ENCODE data around the gene FBRSL1.

Gene FBRSL1

DNA sequence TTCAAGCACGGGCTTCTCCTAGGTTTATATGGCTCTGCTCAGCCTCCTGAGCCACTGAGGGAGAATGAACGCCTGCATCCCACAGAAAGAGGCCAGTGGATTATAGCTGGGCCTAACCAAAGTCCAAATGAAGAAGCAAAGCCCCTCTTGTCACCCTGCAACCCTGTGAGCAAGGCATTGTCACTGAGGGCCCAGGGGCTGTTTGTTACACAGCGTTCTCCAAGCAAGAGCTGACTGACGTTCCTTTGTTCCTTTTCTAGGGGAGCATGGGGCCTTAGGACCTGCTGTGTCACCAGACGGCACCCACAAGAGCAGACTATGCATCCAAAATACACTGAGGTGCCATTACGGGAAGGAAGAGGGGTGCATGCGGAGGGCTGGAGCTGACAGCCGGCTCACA, 4.3 kb upstream of the FBRSL1 start:
- no peak for DNase-seq

DNA sequence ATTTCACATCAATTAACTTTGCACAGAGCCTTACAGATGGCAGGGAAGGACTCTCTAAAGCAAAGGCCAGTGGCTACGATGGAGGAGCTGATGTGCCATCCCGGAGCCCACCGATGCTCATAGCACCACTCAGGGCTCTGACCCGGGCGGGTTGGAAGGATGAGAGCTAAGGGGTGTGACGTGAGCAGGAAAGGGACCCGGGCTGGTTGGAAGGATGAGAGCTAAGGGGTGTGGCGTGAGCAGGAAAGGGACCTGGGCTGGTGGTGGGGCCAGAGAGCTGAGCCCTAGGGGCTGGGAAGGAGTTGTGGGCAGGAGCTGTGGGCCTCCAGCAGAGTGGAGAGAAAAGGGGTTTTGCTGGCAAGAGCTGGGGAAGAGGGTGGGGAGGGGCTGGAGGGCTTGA, 3.8 kb upstream of the FBRSL1 start:
- no peak for DNase-seq

DNA sequence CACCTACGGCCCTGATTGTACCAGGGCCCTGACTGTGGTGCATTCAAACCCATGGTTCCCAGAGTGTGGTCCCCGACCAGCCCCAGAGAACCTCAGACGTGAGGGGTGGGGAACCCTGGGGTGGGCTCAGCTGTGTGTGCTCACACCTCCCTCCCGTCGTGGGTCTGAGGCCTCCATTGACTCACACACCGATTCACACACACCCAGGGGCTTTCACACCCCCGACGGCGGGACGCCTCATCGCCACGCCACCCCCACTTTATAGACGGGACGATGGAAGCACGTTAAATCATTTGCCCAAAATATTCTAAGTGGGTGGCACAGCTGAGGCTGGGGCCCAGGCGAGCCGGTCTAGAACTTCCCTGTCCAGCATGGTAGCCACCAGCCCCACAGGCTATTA, 3.4 kb upstream of the FBRSL1 start:
- DNase-seq: no peak

DNA sequence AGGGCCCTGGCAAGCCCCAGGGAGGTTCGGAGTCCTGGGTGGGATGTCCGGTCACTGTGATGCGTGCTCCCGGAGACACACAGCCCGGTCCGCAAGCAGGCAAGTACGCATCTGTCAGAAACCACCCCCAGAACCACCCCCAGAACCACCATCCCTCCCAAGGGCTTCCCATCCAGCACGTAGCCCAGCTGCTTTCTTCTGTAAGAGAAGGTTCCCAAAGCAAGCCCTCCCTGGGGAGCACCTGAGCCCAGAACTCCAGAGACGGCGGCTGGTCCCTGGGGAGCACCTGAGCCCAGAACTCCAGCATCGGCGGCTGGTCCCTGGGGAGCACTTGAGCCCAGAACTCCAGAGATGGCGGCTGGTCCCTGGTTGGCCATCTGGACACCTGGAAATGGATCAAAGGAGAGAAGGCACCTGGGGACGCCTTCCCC, 2.6 kb upstream of the FBRSL1 start:
- no peak for DNase-seq

DNA sequence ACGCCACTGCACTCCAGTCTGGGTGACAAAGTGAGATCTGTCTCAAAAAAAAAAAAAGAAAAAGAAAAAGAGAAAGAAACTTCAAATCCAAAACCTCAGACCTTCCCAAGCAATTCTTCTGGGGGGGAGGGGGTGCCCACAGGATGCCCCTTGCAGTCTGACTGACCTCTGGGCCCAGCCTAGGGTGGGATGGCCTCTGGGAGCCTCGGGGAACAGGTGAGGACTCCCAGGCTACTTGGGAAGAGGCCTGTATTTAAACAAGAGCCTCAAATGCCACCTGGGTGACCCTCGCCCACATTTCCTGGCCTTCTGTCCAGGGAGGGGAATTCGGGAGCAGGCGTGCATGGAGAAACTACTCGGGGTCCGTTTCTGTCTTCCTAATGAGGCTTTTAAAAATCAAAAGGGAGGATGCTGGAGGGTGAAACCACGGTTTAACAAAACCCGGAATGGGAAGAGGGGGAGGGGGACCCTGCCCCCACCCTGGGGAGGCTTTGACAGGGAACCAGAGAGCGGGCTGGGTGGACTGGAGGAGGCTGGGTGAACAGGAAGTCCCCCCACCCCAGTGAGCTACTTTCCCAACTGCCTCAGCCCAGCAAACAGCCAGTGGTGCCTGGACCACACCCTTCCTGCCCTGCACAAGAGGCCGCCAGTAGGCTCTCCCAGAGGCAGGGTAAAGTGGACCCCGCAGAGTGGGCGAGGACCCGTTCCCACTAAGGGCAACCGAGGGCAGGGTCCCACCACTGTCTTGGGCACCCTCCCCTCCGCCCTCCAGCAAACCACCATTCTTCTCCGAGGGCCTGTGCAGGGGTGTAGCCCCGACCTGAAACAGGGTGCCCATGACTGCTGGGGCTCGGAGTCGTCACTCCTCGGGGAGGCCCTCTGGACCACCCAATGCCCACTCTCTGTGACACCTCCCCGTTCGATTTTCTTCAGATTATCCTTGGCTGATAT, 1.5 kb upstream of the FBRSL1 start:
- no peak for DNase-seq

DNA sequence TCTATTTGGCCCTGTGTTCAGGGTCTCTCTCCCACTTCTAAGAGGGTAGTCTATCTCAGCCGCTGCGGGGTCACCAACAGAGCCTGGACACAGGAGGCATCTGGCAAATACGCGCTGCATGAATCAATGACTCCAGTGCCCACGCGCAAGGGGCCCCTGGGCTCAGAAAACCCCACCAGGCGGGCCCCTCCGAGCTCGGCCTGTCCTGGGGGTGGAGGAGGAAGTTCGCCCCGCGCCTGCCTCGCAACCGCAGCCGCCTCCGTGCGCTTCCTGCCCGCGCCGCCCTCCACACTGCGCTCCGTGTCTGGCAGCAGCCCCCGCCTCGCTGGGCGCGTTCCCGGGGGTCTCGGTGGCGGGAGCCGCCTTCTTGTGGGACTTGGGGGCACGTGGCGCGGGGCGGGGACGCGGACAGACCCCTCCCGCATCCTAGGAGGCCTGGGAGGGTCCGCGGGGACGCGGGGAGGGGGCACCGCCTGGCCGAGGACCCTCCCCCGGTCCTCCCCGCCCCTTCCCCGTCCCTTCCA, 811 bp upstream of the FBRSL1 start:
- no peak for DNase-seq

DNA sequence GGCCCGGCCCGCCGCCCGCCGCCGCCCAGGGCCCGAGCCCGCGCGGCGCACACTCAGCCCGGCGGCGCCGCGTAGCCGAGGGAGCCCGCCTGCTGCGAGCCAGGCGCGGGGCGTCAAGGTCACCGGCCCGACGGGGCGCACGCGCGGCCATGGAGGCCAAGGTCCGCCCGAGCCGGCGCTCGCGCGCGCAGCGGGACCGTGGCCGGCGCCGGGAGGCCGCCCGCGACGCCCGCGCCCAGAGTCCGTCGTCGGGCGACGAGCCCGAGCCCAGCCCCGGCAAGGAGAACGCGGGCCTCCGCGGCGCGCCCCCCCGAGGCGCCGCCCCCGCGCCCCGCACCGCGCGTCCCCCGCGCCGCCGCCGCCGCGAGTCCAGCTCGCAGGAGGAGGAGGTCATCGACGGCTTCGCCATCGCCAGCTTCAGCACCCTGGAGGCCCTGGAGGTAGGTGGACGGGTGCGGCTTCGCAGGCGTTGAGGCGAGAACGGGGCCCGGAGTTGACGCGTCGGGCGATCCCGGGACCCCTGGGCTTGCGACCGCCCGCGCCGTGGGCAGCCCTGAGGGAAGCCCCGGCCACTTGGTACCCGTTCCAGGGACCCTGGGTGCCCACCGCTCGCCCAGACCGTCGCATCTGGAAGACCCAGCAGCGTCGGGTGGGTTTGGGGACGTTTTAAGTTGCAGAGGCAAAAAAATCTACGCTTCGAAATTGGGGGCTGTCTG, 629 bp downstream of the FBRSL1 start:
- no peak for DNase-seq

DNA sequence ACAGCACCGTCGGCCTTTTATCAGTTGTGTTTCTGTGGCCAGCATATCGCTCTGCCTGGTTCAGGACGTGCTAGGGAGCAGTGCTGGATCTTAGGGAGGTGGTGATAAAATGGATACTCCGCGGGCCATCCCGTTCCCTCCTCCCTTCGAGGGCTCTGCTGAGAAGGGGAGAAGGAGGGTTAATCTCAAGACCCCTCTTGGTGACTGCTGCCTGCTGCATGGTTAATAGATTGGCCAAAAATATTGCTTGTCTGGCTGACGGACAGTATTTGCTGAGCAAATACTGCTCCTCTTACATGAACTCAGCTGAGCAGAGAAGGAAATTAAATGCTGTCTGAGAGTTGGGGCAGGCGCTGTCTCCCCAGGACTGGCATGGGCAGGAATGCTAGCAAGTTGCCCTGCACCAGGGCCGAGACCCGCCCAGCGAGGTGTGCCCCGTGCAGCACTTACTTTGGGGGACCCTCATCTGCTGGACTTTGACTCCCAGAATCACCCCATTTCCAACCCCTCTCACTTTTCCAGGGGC, 1.2 kb downstream of the FBRSL1 start:
- no peak for DNase-seq

DNA sequence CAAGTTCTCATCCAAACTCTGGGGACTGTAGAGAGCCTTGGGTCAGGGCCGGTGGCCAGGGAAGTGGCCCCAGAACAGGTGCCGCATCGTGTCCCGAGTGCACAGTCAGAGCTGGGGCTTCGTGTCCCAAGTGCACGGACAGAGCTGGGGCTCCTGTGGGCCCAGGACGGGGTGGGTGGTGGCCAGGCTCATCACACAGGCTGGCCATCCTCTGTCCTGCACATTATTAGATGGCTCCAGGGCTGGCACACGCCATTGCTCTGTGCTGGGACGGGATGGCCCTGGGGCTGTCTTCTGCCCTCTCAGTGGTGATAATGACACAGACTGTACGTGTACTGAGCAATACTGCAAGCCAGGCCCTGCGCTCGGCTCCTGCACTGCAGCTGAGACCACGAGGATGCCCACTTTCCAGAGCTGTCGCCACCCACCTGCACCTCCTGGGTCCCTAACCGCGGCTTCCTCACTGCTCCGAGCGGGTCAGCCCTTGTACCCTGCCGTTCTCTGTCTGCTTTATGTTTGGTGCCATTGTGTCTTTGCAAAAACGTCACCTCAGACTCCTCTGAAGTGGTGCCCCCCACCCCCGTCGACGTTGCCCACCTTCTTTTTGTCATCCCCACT, 1.9 kb downstream of the FBRSL1 start:
- no peak for DNase-seq

DNA sequence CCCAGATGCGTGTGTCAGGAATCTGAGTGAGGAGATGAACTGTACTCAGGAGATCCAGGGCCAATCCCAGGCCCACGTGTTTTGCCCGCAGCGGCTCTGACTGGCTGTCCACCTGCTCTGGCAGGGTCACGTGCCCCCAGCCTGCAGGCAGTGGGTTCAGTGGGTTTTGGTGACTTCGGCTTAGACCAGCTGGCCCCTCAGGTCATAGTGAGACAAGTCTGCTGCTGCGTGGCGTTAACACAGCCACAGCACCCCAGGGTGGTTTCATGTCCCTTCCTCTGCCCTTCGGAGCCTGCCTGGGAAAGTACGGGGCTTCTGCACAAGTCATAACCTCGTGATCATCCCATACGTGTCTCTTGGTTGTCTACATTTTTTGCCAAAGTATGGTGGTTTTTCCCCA, 2.6 kb downstream of the FBRSL1 start:
- DNase-seq: no peak

DNA sequence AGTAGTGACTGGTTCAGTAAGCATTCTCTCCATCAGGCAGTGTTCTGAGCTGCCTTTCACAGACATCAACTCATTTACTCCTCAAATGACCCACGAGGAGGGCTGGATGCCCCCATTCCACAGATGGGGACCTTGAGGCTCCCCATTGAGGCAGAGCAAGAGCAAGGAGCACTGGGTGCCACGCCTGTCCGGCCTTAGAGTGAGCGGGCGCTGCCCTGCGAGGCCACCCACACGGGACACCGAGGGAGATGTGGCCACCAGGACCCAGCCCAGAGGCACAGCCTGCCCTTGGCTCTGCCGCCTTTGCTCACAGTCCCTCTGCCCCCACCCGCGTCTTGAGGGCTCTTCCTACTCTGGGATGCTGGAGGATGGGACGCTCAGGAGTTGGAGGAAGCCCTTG, 3.0 kb downstream of the FBRSL1 start:
- no peak for DNase-seq

DNA sequence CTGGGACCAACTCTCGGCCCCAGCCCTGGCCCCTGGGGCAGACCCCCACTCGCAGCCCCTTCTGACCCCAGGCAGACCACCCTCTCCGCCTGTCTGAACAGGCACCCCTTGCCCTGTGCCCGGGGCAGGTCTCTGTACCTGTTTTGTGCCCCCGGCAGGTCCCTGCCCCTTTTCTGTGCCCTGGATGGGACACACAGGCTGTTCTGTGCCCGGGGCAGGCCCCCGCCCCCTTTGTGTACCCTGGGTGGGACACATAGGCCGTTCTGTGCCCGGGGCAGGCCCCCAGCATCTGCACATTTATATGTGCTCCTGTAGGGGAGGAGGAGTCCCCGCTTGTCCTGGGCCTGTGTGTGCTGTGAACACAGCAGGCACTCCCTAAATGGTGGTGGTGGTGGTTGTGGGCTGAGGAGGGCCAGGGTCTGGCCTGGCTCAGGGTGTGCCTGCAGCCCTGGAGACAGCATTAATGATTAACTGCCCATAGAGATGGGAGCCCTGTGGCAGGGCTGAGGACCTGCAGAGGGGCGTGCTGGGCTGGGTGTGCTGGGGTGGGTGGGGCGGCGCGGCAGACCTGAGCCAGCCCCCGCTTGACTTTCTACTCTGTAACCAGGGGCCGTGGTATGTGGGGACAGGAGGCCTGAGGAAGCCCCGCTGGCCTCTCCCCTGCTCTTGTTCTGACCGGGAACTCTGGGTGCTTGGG, 3.7 kb downstream of the FBRSL1 start:
- DNase-seq: no peak

DNA sequence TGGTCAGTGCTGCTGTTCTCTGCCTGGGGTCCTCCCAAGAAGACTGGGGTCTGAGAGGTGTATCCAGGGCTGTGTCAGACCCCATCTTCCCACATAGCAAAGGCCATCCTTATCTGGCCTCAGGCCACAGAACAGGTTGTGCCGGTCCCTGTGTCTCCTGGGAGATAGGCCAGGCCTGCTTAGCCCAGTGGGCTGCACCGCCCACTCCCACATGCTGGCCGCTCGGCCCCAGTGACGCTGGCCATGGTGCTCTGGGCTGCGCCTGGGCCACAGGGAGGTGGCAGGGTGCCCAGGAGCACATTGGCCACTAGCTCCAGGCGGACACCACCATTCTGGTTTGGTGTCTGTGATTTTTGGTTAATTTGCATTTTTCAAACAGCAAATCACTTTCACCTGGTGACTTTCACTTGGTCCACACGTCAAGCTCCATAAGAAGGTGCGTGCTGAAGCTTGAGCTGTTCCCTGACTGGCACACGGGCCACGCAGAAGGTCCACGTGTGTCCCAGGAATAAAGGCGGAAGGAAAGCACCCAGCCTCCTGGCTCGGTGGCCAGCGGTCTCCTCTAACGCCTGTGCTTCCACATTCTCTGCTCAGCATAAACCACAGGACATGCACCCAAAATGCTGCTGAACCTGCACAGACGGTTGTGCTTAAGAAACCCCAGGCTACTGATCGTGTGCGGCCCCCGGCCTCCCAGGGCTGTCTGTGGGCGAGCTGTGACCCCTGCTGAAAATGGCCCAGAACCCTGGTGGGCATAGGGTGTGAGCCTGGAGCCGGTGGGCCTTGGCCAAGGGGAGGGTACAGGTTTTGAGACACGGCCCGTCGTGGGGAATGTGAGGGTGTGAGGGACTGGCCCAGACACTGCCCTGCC, 4.6 kb downstream of the FBRSL1 start:
- no peak for DNase-seq

DNA sequence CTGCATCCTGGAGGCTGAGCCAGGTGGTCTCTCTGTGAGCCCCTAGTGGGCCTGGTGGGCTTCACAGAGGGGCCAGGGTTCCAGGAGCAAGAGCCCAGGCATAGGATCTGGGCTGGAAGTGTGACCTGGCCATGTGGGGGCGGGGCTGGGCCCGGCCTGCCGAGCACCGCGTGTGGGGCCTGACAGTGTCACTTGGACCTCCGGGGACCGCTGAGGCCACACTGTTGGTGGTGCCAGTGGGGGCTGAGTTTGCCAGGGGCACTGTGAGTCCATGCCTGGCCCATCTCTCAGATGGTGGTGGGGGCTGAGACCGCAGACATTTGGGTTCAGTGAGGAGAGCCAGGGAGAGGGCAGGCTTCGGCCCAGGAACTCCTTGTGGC, 5.2 kb downstream of the FBRSL1 start:
- no peak for DNase-seq

DNA sequence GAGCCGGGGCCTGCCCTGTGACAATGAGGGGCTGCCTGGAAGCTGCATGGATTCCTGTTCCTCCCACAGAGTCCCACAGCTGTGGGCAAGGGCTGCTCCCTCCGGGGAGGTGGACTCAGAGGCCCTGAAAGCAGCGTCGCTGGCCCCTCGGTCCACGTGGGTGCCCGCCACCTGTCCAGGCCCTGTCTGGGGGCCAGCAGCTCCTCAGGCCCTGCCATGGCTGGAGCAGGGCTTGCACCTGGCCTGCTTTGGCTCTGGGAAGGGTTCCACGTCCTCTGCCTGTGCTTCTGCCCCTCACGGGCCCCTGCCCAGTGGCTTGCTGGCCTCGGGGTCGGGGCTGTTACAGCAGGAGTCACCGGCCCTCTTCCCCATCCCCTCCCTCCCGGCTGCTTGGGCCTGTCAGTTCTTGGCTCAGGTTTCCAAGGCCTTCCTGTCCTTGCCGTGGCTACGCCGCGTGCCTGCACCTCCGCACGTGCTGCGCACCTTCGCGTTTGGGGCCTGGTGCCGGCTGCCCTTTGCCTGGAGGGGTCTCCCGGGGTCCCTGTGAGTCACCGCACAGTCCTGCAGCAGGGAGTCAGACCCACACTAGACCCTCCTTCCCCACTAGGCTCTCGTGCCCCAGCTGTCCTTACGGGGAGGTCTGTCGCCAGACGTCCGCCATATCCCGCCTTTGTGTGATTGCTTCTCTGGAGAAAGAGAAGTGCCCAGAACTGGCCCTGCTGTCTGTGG, 5.8 kb downstream of the FBRSL1 start:
- DNase-seq: no peak

DNA sequence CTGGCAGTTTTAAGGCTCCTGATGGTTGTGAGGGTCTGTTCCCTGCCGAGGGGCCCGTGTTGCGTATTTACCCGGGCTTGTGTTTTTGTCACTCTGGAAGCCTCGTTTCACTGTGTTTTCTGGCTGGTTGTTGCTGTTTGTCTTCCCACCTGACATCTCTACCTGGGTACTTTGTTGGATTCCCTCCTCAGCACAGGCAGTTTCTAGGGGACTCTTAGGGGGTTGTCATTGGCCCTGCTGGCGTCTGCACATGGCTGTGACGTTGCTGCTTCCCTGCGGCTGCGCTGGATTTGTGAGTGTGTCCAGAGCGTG, 6.4 kb downstream of the FBRSL1 start:
- no peak for DNase-seq

DNA sequence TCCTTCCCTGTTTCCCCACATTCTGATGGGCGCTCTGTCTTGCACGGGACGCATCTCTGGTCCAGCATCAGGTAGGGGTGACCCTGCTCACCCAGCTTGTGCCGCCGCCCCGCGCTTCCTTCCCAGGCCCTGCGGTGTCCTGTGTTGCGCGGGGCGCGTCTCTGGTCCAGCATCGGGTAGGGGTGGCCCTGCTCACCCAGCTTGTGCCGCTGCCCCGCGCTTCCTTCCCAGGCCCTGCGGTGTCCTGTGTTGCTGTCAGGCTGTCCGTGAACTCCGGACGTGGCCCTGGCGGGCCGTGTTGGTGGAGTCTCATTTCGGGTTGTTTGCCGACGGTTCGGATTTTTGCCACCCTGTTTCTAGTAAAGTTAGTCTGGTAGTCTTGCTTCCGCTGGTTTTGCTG, 6.8 kb downstream of the FBRSL1 start:
- no peak for DNase-seq

DNA sequence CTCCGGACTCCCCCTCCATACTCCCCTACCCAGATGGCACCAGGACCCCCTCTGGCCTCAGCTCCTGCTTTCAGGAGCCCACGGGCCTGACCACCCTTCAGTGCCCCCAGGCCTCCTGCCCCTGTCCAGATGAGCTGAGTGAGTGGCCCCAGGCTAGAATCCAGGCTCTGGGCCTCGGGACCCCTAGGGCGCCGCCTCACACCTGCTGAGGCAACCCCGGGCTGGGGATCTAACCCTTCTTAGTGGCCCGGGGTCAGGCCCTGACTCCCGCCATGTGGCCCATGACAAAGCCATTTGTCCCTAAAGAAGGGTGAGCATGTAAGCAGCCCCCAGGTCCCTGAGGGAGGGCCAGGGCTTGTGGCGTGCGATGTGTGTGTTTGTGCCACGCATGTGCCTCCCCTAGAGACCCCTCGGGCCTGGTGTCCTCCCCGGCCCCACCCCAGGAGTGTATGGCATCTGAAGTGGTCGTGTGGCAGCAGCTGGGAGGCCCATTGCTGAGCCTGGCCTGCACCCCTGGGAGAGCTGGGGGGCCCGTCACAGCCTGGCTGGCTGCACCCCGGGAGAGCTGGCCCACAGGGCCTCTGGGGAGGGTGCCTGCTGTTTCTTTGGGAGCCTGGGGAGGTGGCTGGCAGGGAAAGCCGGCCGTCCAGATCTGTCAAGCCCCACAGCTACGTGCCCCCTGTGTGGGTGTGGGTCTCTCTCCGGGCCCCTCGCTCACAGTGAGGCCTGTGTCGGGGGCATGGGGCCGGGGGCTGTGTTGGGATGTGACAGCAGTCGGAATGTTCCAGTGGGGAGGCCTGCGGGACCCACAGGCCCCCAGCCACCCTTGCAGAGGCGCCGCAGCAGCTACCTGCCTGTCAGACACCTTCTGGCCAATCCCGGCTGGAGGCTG, 7.8 kb downstream of the FBRSL1 start:
- no peak for DNase-seq

DNA sequence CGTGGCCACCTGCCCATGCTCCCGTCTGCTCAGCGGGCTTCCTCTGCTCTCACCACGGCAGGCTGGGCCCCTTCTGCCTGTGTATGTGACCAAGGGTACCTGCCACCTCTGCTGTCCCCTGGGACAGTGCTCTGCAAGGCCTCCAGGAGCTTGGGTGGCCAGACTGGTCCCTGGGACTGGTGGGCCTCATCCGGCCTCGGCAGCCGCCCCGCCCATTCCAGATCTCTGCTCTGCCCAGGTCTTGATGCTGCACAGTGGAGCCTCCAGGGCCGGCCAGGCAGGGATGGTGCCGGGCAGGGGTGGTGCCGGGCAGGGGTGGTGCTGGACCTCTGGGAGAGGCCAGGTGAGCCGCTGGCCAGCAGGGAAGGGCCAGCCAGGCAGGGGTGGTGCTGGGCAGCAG, 9.0 kb downstream of the FBRSL1 start:
- no peak for DNase-seq

All from NCI-H1048 (cell line).